GM20000 (cell line): ENCODE data around the gene NKX2-4.

ENCODE experiments used
- DNase-seq: peaks from one replicate; pipeline ENCODE4 v3.0.0; 2012; ENCODE audit warnings: low spot score
- CTCF ChIP-seq: IDR thresholded peaks from 2 replicates; pipeline ENCODE4 v1.5.1; 2012; ENCODE audit warnings: mild to moderate bottlenecking, control low read depth; ENCODE audit errors: extremely low read depth, missing control alignments

NKX2-4 gene

DNA sequence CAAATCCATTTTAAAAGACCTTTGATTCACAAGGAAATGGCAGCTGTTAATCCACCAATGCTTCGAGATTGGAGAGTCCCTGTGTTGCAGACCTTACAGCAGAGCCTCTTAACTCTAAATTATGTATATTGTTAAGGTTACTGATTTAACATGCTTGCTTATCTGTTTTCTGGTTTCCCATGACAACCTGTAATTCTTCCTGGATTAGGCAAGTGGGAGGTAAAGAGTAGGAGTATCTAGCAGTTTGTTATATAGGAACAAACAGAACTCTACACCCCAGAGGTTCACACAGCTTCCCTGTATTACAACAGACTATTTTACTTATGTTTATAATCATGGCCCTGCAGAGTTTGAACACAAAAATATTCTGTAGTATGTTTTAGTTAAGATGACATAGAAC is 39.5 kb downstream of the NKX2-4 start:
- TF ChIP-seq CTCF, result no peak
- no peak for DNase-seq

GRCh38 chr20:21356386-21356785 is 40.9 kb downstream of the NKX2-4 start:
- no peak for DNase-seq
- TF ChIP-seq CTCF, result no peak

DNA sequence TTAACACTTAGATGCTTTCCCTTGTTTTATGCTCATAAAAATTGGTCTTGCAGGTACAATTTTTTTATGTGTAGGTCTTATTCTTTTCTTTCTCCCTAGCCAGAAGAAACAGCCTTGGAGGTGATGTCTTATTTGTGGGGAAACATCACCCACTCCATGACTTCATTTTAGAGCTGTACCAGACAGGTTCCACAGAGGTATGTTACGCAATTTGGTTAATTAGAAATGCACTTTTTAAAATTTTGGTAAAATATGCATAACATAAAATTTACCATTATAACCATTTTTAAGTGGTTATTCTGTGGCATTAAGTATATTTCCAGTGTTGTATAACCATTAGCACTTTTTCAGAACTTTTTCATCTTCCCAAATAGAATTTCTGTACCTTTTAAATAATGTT is 41.3 kb downstream of the NKX2-4 start:
- no peak for TF ChIP-seq CTCF
- DNase-seq, result no peak

DNA sequence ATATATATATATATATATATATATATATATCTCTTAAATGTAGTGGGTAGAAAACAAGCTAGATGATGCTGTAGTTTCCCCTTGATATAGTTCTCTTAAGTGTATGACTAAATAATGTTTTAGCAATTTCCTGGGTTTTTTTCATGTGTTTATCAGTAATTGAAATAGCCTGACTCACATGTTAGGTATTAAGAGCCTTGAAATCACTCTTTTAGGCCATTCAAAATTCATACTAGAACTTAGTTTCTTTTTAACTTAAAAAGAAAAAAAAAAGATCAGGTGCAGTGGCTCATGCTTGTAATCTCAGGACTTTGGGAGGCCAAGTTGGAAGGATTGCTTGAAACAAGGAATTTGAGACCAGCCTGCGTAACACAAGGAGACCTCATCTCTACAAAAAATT is 44.1 kb downstream of the NKX2-4 start:
- no peak for DNase-seq
- no peak for TF ChIP-seq CTCF

GRCh38 chr20:21352703-21353102 is 44.6 kb downstream of the NKX2-4 start:
- no peak for TF ChIP-seq CTCF

More at GRCh38 chr20:21352703-21353102, 44.6 kb downstream of the NKX2-4 start:
- no peak for DNase-seq
